Thyroid gland (tissue), 4 donors: ENCODE data around the gene OR10G8. TPM values are rescaled to one million over a fixed set of nuclear protein-coding genes. Genes with fewer than 3 reads are reported as not detected.
A peak's percentile ranks its signal among the peaks of the same experiment; 100 is the strongest.

Source experiments
- DNase-seq, 2 donors: peaks; one replicate each; pipeline ENCODE4 v3.0.0-alpha.2; 2019
- H3K27ac ChIP-seq, 3 donors: fragments of 200-600 bp; sonication (generic); 1 replicate in 2 of 3; 2 replicates in 1 of 3; pipeline ENCODE4 v1.5.1; 2016 to 2019; ENCODE audit warnings: mild to moderate bottlenecking in 1 of 3, moderate library complexity in 1 of 3
- H3K27me3 ChIP-seq: fragments of 200-600 bp; sonication (generic); one replicate; pipeline ENCODE4 v1.5.1; 2019
- H3K36me3 ChIP-seq, 2 donors: fragments of 200-600 bp; sonication (generic); one replicate each; pipeline ENCODE4 v1.5.1; 2016 to 2019
- H3K4me1 ChIP-seq, 2 donors: fragments of 200-600 bp; sonication (generic); one replicate each; pipeline ENCODE4 v1.5.1; 2017 to 2019
- H3K4me3 ChIP-seq, 3 donors: fragments of 200-600 bp; sonication (generic); replicated peaks in 1 of 3; 1 replicate in 2 of 3; 2 replicates in 1 of 3; pipeline ENCODE4 v1.5.1; 2016; ENCODE audit warnings: mild to moderate bottlenecking in 1 of 3
- H3K9me3 ChIP-seq: fragments of 200-600 bp; sonication (generic); one replicate; pipeline ENCODE4 v1.5.1; 2017
- POLR2A ChIP-seq, 2 donors: fragments of 450-650 bp; IDR thresholded peaks; one replicate each; pipeline ENCODE4 v1.6.1; 2017; ENCODE audit warnings: antibody characterized with exemption in 2 of 2, mild to moderate bottlenecking in 2 of 2, moderate library complexity in 1 of 2
- WGBS, 2 donors: methylation state at CpG; one replicate each; pipeline ENCODE4 v1.1.5; 2017; 5-methylcytosine and 5-hydroxymethylcytosine counted together
- intact Hi-C: fragments of 100-400 bp; cut with DNase I; formaldehyde crosslinking; loops from one replicate; pipeline ENCODE4 v1.15.1; 2023
- total RNA-seq, 4 donors: library from RNA; depleted of rRNA; stranded (reverse); fragments of >200 nt; gene quantifications; one replicate each; pipeline ENCODE4 v1.2.3, GENCODE V29; 2016
- TF ChIP-seq, protein P1 (sequence below), 6 experiments: fragments of 200-600 bp in 3 of 6; fragments of 450-650 bp in 3 of 6; sonication (generic) in 3 of 6; IDR thresholded peaks; one replicate each; pipeline ENCODE4 v1.5.1; 2016 to 2019; ENCODE audit warnings: antibody characterized with exemption in 6 of 6, mild to moderate bottlenecking in 2 of 6, inconsistent platforms in 1 of 6, moderate library complexity in 1 of 6

OR10G8 gene
- total RNA-seq, 4 donors from 2014 or later: not detected

DNA sequence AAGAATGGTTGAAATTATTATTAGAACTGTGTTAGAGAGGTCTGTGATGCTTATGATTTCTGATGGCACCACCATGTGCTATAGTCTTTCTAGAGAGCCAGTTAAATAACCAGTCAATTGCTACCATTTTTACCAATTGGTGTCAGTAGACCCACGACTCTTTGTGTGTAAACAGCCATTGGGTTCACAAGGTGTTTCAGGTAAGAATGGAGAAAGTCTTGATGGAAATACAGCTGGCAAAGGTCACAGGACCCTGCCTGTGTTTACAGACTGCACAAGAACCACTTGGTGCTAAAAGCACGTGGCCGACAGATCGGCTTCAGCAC lies 45.0 kb downstream of the OR10G8 start:
- no peak overlapping the region for H3K27ac ChIP-seq
- intact Hi-C loops: loop anchor here (5.0 kb wide), 1 partner anchor 126 kb away; no protein-coding TSS in a partner anchor
- H3K4me3 ChIP-seq: no peak overlapping the region
- TF ChIP-seq, protein P1, sequence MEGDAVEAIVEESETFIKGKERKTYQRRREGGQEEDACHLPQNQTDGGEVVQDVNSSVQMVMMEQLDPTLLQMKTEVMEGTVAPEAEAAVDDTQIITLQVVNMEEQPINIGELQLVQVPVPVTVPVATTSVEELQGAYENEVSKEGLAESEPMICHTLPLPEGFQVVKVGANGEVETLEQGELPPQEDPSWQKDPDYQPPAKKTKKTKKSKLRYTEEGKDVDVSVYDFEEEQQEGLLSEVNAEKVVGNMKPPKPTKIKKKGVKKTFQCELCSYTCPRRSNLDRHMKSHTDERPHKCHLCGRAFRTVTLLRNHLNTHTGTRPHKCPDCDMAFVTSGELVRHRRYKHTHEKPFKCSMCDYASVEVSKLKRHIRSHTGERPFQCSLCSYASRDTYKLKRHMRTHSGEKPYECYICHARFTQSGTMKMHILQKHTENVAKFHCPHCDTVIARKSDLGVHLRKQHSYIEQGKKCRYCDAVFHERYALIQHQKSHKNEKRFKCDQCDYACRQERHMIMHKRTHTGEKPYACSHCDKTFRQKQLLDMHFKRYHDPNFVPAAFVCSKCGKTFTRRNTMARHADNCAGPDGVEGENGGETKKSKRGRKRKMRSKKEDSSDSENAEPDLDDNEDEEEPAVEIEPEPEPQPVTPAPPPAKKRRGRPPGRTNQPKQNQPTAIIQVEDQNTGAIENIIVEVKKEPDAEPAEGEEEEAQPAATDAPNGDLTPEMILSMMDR (IDR thresholded peaks at IDR 0.05): no peak
- no peak for TF ChIP-seq POLR2A (IDR thresholded peaks at IDR 0.05)
- 39 to 45% methylated on average over 4 of the region's 4 CpGs for WGBS, 2 donors
- DNase-seq: no peak
- no peaks in the 10 kb centered on the region for H3K9me3 ChIP-seq
- no peaks in the 10 kb centered on the region for H3K36me3 ChIP-seq
- H3K4me1 ChIP-seq: peaks cover 5 to 12% of the 10 kb centered on the region in 2 donors
- H3K27me3 ChIP-seq: no peaks in the 10 kb centered on the region

DNA sequence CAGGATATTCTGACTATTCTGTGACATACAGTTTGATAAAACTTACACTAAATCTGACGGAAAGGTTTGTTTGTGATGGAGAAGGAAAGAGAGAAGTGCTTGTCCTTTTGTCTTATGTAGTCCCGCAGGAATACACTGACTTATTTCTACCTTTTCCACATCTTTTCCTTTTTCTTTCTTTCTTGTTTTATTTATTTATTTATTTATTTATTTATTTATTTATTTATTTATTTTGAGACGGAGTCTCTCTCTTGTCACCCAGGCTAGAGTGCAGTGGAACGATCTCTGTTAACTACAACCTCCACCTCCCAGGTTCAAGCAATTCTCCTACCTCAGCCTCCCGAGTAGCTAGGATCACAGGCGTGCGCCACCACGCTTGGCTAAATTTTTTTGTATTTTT lies 45.5 kb downstream of the OR10G8 start:
- H3K4me1 ChIP-seq: peaks cover 5 to 12% of the 10 kb centered on the region in 2 donors
- no peaks in the 10 kb centered on the region for H3K9me3 ChIP-seq

DNA sequence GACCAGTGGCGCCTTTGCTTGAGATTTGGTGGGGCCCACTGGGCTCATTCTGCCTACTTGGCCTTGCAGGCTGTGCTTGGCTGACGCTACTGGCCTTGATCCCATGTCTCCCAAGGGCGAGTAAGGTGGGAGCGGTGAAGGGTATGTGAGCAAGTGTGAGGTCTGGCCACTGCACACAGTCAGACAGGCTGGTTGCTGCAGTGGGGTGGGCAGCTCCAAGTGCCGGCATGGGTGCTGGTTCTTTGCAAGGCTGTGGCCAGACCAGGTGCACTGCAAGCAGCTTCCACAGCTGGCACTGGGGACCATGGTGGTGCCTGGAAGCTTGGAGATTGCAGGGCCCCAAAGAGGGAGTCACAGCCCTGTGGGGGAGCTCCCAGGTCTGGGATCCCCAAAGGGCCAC lies 48.0 kb downstream of the OR10G8 start:
- no peak for DNase-seq
- peaks cover 5 to 9% of the 10 kb centered on the region in 2 donors for H3K4me1 ChIP-seq
- no peak overlapping the region for H3K27ac ChIP-seq
- no peak for TF ChIP-seq POLR2A (IDR thresholded peaks at IDR 0.05)
- TF ChIP-seq, protein P1 (IDR thresholded peaks at IDR 0.05): no peak
- no peak overlapping the region for H3K4me3 ChIP-seq
- H3K27me3 ChIP-seq: no peaks in the 10 kb centered on the region
- H3K9me3 ChIP-seq: no peaks in the 10 kb centered on the region
- intact Hi-C loops: loop anchor here (5.0 kb wide), 1 partner anchor 123 kb away; no protein-coding TSS in a partner anchor
- H3K36me3 ChIP-seq: no peaks in the 10 kb centered on the region
- 92 to 99% methylated on average over 5 of the region's 5 CpGs for WGBS, 2 donors

More for the DNA sequence above, 45.5 kb downstream of the OR10G8 start:
- intact Hi-C loops: loop anchor here (5.0 kb wide), 1 partner anchor 125 kb away; no protein-coding TSS in a partner anchor
- Histone ChIP-seq H3K4me3 (no peak overlapping the region), H3K36me3 (no peaks in the 10 kb centered on the region), H3K27me3 (no peaks in the 10 kb centered on the region), H3K27ac (no peak overlapping the region)
- WGBS, 2 donors: 90% methylated on average over 8 of the region's 8 CpGs
- TF ChIP-seq, protein P1 (IDR thresholded peaks at IDR 0.05): no peak
- TF ChIP-seq POLR2A (IDR thresholded peaks at IDR 0.05): no peak
- no peak for DNase-seq

DNA sequence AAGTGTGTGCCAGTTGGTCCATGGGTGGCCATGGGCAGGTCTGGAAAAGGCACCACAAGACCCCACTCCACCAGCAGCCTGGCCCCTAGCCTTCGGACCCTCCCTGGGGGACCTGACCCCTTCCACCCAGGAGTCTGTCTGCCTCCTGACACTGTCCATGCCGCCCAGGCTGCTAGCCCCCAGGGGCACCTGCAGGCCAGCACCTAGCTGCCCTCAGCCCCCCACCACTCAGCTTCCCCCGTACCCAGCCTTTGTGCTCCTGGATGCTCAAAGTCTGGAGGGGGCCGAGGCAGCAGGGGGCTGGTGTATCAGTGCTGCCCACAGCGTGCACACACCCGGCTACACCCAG lies 48.9 kb downstream of the OR10G8 start:
- WGBS, 2 donors: 52 to 67% methylated on average over 3 to 4 of the region's 6 CpGs
- Histone ChIP-seq H3K4me3 (no peak overlapping the region), H3K4me1 (peaks cover 5 to 6% of the 10 kb centered on the region in 2 donors), H3K27me3 (no peaks in the 10 kb centered on the region), H3K36me3 (no peaks in the 10 kb centered on the region), H3K9me3 (no peaks in the 10 kb centered on the region), H3K27ac (no peak overlapping the region)
- TF ChIP-seq, protein P1 (IDR thresholded peaks at IDR 0.05): no peak
- no peak for TF ChIP-seq POLR2A (IDR thresholded peaks at IDR 0.05)
- DNase-seq: no peak
- intact Hi-C loops: no loop called here

DNA sequence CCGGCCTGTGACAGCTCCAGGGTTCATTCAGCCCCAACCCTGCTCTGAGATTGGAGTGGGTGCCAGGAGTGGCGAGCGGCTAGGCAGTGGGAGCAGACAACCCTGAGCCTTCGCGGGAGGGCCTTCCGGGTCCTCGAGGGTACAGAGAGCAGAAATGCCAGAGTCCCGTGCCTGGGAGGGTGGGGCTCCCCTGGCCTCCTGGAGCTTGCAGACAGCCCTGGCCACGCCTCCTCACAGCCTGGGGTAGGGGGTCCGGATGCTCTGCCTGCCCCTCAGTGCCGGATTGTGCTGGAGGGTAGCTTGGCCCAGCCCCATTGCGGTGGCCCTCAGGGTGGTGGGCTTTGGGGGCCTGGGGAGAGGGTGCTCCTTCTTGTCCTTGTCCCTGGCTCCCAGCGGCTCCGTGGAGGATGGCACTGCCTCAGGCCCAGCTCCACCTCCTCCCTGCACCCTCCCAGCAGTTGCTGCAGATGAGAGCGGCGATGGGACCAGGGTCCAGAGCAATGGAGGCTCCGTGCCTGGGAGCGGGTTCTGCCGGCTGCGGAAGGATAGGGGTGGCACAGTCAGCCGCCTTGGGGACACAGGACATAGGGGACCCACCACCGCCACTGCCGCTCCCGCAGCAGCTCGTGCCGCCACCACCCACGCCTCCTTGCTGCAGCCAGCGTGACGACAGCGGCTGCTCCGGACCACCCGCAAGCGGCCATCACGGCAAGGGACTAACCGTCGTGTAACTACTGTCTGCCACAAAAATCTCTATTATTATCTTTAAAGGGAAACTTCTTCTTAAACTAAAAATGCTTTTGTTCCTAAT lies 49.4 kb downstream of the OR10G8 start:
- no peak for TF ChIP-seq POLR2A (IDR thresholded peaks at IDR 0.05)
- TF ChIP-seq, protein P1 (IDR thresholded peaks at IDR 0.05): no peak
- DNase-seq: peak; percentile 11 to 76
- H3K4me3 ChIP-seq: peak overlapping the region in 1 of 3 donors; percentile 26
- 3 to 5% methylated on average over 20 to 28 of the region's 36 CpGs for WGBS, 2 donors
- peaks cover 5 to 6% of the 10 kb centered on the region in 2 donors for H3K4me1 ChIP-seq
- no peaks in the 10 kb centered on the region for H3K9me3 ChIP-seq
- no peak overlapping the region for H3K27ac ChIP-seq
- H3K27me3 ChIP-seq: no peaks in the 10 kb centered on the region
- no peaks in the 10 kb centered on the region for H3K36me3 ChIP-seq
- intact Hi-C loops: no loop called here
